Measurements from ENCODE around the gene UNC5CL.

UNC5CL gene

DNA sequence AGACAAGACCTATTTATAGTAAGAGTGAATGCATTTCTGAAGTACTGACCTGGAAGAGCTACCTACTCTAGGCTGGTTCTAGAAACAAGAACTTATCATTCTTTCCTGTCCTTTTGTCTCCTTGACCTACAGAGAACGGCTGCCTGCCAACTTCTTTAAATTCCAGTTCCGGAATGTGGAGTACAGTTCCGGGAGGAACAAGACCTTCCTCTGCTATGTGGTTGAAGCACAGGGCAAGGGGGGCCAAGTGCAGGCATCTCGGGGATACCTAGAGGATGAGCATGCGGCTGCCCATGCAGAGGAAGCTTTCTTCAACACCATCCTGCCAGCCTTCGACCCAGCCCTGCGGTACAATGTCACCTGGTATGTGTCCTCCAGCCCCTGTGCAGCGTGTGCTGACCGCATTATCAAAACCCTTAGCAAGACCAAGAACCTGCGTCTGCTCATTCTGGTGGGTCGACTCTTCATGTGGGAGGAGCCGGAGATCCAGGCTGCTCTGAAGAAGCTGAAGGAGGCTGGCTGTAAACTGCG, 22.2 kb upstream of the UNC5CL start:
- no peak for DNase-seq

DNA sequence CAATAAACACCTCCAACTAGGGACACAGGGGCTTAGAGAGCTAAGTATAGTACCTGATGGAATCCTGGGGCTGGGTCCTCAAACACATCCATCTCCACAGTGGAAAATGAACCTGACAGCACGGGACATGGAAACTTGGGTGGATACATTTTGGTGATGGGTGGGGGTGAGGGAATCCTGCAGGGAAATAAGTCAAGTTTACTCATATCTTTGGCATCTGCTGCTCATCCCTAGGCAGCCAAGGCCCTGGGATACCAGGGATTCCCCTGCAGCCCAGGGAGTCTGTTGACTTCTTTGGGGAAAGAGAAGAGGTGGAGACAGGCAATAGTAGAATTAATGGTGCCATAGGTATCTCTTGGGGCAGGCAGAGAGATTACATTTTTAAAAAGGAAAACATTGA, 20.5 kb upstream of the UNC5CL start:
- no peak for DNase-seq

DNA sequence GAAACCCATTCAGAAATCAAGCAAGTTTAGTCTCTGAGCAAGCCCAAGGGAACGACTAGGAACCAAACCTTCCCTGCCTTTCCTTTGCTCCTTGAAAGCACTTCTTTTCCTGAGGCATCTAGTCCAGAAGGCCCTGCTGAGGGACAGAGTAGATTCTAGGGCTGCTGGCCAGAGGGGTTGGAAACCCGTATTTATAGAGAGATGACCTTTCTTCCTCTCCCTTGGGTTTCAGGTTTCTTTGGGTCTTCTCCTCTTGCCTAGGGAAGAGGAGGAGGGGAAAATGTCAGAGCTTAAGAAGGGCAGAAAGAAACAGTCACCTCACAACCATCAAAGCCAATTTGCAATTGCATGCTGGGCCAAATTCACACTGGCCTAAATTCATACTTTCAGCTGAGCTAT, 19.8 kb upstream of the UNC5CL start:
- no peak for DNase-seq

DNA sequence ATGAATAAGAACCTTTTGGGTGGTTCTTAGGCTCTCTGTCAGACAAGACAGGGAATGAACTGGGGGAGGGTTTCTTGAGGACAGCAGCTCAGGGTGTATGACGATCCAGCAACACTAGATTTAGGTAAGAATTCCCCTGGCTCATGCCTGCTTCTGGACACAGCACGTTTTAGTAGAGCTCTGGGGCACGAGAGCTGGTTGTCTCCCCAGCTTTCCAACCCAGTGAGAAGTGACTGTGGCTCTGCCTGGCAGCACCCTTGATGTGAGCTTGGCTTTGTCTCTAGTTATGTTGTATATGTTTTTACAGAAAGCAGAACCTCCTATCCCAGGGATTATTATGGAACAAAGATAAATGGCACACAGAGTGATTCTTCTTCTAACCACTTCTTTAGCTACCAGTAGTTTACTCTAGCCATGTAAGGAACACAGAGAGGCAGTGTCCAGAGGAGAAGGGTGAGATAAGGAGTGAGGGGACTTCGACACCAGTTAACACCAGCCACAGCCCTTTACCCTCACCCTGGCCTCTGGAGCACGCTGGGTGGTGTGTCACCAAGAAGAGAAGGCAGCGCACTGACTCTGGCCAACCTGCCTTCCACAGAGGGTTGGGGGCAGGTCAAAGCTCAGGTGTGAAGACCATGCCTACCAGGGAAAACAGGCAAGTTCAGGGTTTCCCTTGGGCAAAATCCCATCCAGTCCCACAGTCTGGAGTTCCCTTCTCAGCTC, 17.9 kb upstream of the UNC5CL start:
- no peak for DNase-seq

DNA sequence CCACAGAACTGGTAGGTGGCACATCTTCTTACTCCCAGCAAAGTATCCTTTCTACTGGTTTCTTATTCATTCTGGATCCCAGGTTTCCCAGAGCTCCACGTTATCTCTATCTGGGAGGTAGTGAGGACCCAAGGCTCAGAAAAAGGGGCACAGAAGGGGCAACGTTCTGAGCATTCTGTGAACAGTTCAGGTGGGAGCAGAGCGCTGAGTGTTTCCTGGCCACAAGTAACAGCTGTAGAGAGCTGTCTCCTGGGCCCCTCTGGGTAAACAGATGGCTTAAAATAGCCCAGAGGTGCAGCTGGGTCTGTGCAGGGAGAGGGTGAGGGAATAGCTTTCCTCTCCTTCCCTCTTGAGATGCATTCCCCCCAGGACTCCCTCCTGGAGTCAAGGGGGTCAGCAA, 16.1 kb upstream of the UNC5CL start:
- no peak for DNase-seq

GRCh38 chr6:41054511-41054910, 15.5 kb upstream of the UNC5CL start:
- DNase-seq: no peak

GRCh38 chr6:41053041-41053440, 14.0 kb upstream of the UNC5CL start, which contains the start of gene APOBEC2:
APOBEC2 (plus strand) TSS chr6:41053202; CDS start chr6:41053348, 146 bp downstream.
- DNase-seq: no peak

DNA sequence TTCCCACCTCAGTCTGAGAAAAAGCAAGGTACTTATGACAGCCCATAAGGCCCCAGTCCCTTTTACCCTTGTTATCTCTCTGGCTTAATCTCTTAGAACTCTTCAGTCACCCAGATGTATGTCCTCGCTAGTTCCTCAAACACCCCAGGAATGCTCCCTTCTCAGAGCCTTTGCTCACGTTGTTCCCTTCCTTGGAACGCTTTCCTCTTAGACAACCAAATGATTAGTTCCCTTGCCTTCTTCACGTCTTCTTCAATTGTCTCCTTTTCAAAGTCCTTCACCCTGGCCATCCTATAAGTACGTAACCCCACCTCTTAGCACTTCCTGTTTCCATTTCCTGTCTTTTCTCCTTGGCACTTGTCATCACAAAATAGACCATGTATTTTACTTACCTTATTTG, 12.9 kb upstream of the UNC5CL start:
- no peak for DNase-seq

DNA sequence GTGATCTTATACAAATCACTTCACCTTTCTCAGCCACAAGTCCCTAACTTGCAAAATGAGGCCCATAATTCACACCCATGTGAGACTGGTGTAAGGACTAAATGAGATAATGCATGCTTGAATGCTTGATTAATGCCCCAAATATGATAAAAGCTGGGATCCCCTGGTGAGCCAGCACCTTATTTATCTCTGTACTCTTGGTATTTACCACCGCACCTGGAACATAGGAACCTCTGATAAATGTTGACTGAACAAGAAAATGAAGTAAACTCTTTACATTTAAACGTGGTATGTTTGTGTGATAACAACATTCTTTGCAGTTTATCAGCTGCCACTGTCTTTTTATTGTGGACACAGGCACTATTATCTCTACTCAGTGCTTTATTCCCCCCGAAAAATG, 11.5 kb upstream of the UNC5CL start:
- DNase-seq: no peak

- DNase-seq: no peak
Measured at GRCh38 chr6:41049955-41050354, 10.9 kb upstream of the UNC5CL start.

DNA sequence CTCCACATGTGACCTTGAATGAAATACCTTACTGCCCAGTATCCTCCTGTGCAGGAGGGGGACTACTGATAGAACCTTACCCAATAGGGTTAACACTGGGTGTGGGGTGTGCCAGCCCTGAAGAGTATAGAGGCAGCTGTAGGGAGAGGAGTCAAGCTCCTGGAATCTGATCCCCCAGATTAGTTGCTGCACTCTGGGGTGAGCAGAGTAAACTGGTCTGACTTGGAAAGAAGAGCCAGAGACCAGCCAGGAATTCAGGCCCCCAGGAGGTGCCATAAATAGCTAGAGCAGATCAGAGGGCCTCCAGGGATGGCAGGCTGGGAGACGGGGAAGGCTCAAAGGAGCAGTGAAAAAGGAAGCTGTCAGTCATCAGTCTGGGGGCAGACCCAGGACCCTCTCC, 10.5 kb upstream of the UNC5CL start:
- no peak for DNase-seq

GRCh38 chr6:41047745-41048732, 9.0 kb upstream of the UNC5CL start:
- no peak for DNase-seq

GRCh38 chr6:41047306-41047705, 8.3 kb upstream of the UNC5CL start:
- DNase-seq: no peak

DNA sequence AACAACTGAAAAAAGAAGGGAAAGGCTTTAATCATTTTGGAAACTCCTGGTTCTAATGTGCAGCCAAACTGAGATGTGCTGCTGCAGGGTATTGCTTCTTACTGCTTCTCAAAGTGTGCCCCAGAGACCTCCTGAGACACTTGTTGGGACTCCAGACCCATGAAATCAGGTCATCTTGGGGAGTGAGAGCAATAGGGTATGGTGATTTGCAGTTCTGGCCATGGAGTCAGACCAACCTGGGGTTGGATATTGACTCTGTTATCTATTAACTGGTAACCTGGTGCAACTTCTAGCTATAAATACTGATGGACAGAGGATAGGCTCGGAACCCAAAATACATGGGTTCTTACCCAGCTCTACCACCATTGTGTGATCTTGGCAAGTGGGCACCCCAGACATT, 7.1 kb upstream of the UNC5CL start:
- no peak for DNase-seq

- no peak for DNase-seq
Measured at GRCh38 chr6:41045664-41046063, 6.6 kb upstream of the UNC5CL start.

DNA sequence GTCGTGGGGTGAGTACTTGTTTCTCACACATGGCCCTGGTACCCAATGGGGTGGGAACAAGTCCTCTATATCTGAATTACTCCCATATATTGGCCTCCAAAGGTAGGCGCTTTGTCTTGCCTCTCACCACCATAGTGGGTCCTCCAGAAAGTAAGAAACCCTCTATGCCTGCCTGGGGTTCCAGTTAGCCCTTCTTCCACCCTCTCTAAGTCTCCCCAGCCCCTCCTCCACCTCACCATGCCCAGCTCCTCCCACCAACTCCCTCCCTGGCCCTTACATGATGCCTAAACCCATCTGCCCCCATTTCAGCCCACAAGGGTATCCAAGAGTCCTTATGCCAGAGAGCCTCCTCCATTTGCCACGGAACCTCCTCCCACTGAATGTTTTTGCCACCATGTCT, 4.1 kb upstream of the UNC5CL start:
- DNase-seq: no peak

DNA sequence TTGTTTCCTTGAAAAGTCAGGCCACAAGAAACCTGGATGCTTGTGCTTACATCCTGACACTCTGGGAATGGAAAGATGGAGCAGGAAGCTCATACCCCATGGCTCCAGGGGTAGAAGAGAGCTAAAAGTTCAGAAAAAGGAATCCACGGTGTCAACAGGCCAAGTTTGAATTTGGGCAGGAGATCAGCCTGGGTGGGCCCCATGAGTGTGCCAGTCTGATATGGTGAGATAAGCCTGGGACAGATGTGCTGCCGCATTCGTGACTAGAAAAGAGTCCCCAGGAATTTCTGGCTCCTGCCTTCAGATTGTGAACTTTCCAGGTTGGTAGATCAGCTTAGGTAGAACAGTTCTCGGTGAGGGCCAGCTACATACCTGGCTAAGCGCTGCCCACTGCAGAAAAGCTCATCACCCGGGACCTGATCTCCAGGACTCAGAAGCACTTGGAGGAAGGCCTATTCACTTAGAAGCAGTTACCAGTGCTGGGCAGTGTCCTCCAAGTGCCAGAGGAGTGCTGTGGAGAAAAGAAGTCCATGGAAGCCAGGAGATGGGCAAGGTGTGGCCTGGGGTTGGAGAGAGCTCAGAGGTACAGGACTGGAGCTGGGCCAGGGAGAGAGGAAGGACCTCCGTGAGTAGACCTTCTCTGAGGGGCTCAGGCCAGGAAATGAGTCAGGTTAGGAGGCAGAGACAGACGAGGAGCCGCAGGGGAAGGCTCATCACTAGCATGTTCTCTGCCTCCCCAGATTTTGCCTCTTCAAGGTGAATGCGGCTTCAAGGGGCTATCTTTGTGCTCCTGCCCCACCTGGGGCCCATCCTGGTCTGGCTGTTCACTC, 3.4 kb upstream of the UNC5CL start, which contains the start of gene TSPO2:
TSPO2 (plus strand) TSS at position 242 of the 830 bp plus-strand sequence; CDS start at position 761, 519 bp downstream.
- DNase-seq: no peak

DNA sequence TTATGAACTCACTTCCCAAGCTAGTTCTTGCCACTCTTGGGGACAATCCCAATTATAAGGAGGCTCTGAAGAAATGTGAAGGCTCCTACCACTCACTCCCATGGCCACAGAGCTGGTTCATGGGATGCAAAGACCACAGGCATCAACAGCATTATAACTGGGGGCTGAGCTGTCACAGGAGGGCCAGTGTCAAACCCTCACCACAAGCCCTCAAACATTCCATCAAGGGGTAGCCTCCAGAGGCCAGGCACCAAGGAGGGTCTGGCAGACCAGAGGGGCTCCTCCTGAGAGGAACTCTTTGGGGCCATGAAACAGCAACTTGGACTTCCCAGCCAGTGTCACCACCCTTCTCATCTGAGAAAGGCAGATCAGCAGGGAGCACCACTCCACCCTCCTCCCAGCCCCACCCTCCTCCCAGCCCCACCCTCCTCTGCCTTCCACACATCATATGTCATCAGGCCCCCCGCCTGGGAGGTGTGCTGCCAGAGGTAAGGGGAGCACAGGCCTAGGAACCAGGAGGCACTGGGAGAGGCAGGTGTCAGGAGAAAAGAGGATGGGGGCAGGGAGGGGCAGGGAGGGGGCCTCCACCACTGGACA, 2.0 kb upstream of the UNC5CL start:
- DNase-seq: no peak

DNA sequence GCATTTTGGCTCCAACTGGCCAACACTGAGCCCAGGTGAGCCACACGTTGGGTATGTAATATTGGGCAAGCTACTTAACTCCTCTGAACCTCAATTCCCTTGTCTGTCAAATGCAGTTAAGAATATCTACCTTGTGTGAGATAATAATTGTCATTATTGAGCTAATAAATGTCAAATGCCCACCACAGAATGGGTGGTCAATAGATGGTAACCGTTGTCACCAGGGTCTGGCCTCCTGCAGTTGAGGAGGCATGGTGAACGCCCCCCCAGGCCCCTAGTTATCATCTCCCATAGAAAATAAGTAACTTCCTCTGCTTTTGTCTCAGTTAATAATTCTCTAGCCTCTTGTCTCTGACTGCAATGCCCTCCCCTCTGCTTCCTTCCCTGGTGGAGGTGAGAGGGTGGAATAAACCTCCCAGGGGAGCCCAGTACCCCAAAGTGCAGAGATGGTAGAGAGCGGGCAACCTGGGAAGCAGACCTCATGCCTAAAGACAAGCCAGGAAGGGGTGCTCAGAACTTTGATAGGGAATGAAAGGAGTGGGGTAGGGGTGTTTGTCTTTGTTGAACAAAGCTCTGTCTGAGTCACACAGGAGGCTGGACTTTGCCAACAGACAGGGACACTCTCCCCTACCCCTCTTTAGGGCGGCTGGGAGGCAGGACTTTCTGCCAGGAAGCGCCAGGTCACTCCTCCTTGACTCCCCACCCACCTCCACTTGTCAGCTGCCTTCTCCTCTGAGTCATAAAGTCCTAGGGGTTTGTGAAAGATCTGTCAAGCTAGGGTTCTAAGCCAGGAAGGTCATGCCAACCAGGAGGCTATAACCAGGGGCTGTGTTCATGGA, 1.3 kb upstream of the UNC5CL start:
- DNase-seq: no peak

DNA sequence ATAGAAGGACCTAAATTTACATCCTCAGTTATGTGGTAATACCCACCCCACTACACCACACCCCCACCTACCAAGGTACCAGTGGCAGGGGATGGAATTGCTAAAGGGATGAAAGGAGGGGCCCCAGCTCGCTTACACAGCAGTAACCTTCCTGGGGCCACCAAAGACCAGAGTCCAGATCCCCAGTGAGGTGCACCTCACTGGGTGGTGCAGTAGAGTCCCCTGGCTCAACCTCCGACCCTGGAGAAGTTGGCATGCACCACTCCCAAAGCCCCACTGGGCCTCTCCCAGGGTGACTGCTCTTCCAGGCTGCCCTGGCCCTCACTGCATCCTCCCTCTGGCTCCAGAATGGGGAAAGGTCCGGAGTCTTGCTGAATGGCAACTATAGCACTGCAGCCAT, 816 bp downstream of the UNC5CL start:
- no peak for DNase-seq

Data from stimulated activated CD4-positive, alpha-beta T cell treated with anti-CD3 and anti-CD28 coated beads, Interleukin-12 subunit alpha, Interleukin-12 subunit beta, amount 100 ng/mL, for 4 hours (primary cell).